DLD1 (cell line): ENCODE measurements around the gene NLRP10.
"Not testable (repeated sequence)": the region's sequence is repeated elsewhere in the genome, so short reads cannot be mapped to it uniquely, and the experiment has no call there.

Experiments used
- in situ Hi-C: cut with HindIII; loops from 2 replicates; pipeline ENCODE4 v1.10.0; 2017; ENCODE audit warnings: low sequenced_read_pairs

The NLRP10 gene, protein sequence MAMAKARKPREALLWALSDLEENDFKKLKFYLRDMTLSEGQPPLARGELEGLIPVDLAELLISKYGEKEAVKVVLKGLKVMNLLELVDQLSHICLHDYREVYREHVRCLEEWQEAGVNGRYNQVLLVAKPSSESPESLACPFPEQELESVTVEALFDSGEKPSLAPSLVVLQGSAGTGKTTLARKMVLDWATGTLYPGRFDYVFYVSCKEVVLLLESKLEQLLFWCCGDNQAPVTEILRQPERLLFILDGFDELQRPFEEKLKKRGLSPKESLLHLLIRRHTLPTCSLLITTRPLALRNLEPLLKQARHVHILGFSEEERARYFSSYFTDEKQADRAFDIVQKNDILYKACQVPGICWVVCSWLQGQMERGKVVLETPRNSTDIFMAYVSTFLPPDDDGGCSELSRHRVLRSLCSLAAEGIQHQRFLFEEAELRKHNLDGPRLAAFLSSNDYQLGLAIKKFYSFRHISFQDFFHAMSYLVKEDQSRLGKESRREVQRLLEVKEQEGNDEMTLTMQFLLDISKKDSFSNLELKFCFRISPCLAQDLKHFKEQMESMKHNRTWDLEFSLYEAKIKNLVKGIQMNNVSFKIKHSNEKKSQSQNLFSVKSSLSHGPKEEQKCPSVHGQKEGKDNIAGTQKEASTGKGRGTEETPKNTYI

DNA sequence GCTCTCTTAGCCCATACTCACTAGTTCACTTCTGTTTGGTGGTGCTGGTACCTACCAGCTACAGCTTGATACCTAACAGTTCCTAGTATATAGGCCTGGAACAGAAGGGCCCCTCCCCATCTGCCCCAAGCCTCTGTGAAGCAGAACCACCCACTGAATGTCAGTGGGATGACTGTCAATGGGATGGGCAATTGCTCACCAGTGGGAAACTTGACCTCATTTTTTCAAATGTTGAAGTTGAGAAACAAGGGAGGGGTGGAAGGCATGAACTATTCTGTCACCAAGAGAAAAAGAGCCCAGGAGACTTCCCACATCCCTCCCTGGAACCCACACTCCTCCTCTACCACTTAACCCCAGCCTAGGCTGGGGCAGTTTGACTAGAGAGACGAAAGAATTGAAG lies at the start of gene NLRP10:
NLRP10 (minus strand) TSS at position 62 of the 400 bp plus-strand sequence. CDS start 1,952 bp downstream, outside the sequence.
- in situ Hi-C loops = no loop called here

DNA sequence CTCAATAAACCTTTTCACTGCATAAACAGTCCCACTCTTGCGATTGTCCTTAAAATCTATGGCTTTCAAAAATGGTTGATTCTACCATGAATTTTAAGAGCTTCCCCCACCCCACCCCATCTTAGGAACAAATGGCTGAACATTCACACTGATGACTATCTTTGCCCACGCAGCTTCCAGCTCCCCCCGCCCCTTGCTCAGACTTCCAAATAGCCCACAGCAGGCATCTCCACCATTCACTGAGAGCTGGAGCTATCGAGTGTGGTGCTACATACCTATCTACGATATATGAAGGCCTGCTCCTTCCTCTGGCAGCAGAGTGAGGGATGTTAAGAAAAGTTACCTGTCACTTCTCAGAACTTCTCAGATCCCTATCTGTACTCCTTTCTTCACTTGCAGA lies 48.6 kb upstream of the NLRP10 start:
- in situ Hi-C loops = no loop called here

- in situ Hi-C loops = no loop called here
Measured at GRCh38 chr11:8011981-8012444, 46.8 kb upstream of the NLRP10 start.

DNA sequence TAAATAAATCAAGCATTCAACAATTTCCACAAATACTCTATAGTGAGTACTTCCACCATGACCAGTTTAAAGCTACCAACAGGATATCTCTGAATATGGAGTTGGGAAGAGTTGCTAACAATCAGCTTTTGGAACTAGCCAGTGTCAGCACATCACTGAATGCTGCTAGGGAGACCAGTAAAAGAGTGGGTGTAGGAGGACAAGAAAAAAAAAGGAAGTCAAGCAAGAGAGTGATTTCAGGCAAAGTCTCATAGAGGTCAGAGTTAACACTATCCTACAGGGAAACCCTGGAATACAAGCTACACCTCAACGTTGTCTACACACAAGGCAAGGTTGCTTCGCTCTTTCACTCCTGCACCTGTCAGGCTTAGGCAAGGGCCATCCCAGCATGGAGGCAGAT lies 46.1 kb upstream of the NLRP10 start:
- in situ Hi-C loops = no loop called here

DNA sequence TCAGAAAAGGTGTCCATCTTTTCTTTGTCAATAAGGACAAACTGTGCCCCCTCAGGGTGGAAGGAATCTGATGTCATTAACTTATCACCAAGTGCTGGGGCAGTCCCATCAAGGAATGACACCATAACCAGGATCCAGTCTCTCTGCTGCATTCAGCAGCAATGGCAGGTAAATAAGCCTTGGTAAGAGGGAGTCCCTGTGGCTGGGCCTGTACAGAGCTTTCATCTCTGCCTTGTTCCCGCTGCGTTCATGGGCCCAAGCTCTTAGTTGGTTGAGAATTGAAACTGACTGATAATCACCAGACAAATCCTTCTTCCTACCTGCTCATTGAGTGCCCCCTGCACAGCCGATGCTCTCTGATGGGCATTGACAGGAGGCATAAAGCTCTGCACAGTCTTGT lies 44.6 kb upstream of the NLRP10 start:
- in situ Hi-C loops = loop anchor here (10.0 kb wide), 1 partner anchor 95 kb away; no protein-coding TSS in a partner anchor

- in situ Hi-C loops = loop anchor here (10.0 kb wide), 1 partner anchor 97 kb away; no protein-coding TSS in a partner anchor
Measured at GRCh38 chr11:8008212-8008611, 43.0 kb upstream of the NLRP10 start.

DNA sequence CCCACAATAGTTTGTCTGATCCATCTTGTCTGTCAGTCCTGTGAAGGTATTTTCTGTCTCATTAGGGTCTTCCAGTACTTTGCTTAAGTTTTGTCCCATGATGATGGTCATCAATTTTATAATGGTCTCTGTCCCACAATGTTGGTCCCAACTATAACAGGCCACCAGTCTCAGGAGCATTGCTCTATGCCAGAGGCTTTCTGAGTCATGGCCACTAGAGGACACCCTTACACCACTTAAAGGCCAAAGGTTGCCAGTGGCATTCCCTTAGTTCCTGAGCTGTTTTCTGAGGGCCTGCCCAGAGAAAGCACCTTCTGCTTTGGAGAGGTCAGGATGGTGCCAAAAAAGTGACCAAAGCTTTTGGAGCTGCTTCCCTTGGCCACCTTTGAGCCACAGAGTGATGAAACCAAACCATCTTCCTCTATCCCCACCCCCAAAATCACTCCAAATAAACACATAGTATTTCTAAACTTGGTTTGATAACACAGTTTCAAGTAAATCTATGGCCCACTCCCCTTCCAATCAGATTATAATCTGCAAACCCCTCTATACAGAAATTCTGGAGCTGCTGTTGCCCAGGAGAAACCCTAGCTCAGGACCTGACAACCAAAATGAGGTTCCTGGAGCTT lies 41.2 kb upstream of the NLRP10 start:
- in situ Hi-C loops = loop anchor here (10.0 kb wide), 1 partner anchor 98 kb away; no protein-coding TSS in a partner anchor

DNA sequence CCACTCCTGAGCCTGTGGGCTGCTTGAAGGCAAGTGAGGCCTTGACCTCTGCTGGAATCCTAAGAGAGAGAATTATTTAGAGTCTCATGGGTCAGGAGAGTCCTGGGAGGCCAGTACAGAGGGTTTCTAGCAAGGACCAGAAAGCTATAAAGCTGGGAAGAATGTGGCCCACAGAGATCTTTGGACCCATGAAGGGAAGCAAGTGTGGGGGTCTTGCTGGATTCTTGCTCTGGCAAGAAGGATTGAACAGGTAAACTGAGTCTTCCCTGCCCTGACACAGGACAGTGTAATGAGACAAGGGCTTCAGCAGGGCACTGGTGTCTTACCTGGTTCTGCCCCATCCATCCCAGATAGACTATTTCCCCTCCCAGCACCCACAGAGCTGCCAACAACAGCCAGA lies 40.3 kb upstream of the NLRP10 start:
- in situ Hi-C loops = loop anchor here (10.0 kb wide), 1 partner anchor 99 kb away; no protein-coding TSS in a partner anchor

DNA sequence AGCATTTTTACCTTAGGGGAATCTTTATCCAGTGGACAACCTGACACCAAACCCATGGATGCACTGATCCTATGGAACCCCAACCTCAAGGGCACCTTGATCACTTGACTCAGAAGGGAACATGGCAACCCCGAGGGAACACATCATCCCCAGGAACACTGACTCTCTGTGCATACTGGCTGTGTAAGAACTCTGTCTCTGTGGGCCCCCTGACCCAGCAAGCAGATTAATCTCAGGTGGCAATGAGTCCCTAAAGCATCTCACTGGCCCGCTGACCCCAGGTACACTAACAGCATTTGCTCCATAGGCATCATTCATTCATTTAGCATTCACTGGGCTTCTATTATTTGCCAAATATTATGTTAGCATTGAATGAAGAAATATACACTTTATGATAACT lies 38.8 kb upstream of the NLRP10 start:
- in situ Hi-C loops = loop anchor here (10.0 kb wide), 1 partner anchor 101 kb away; no protein-coding TSS in a partner anchor

DNA sequence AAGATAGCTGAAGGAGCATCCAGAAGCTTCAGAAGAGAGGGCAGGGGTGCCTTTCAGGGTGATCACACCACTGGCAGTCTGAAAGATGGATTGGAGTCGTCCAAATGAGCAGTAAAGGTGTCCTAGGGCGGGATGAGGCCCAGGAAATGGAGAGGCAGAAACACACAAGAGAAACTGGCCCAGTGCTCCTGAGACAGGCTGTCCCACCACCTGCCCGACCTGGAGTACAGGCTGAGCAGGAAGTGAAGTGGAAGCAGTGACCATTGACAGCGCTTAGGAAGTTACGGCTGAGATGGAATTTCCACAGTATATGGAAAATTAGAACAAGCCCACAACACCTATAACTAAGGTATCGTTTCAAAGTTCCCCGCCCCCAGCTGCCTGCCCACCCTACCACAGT lies 37.9 kb upstream of the NLRP10 start:
- in situ Hi-C loops = loop anchor here (10.0 kb wide), 1 partner anchor 102 kb away; no protein-coding TSS in a partner anchor

DNA sequence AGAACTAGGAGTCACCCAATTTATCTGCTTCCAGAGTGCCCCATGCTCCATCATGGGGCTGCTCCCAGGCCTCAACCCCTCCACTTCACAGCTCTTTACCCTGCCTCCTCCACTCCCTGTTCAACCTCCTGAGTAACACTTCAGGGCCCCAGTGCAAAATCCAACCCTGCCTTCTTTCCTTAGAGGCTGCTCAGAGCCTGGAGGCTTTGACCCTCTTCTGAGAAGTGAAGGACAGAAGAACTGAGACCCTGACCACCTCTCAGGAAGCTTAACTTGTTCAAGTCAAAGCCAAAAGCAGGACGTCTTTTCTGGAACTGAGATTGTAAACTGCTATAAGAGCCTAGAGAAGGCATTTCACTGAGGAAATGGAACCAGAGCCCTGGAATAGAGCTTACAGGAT lies 37.4 kb upstream of the NLRP10 start:
- in situ Hi-C loops = loop anchor here (10.0 kb wide), 1 partner anchor 102 kb away; no protein-coding TSS in a partner anchor

DNA sequence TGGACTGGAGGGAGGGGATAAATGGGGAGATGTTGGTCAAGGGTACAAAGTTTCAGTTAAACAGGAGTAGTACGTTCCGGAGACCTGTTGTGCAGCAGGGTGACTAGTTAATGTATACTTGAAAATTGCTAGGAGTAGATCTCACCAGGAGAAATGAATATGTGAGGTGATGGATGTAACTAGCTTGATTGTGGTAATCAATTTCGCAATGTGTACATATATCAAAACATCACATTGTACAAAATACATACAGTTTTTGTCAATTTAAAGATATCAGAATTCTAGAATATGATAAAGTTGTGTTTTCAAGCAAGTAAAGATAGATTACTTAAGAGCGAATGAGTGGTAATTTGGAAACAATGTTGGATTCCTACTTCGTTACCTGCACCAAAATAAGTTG lies 35.1 kb upstream of the NLRP10 start:
- in situ Hi-C loops = loop anchor here (10.0 kb wide), 1 partner anchor 104 kb away; no protein-coding TSS in a partner anchor

- in situ Hi-C loops = loop anchor here (10.0 kb wide), 1 partner anchor 105 kb away; no protein-coding TSS in a partner anchor
Measured at GRCh38 chr11:7999795-8000194, 34.5 kb upstream of the NLRP10 start.

DNA sequence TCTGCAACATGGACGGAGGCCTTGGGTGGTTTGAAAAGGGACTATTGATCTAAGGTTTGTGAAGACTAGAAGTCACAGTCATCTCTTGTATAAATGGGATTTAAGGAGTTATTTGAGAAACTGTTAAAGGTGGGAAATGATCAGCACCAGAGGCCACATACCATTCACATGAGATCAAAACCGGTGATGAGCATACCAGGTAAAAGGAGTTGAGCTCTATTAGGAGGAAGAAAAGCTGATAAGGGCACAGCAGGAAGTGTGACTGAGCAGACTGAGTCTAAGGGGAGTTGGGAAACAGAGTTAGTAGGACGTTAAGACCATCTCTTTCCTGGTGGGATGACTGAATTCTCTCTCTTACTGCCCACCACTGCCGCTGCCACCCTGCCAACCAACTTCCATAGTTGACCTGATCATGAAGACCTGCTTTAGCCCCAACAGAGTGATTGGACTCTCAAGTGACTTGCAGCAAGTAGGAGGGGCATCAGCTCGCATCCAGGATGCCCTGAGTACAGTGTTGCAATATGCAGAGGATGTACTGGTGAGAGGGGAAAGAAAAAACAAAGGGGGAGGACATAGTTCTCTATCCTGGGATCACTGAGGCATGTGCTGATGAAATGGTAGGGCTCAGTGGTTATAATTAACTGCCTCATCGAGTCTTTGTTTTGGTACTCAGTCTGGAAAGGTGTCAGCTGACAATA lies 29.5 kb upstream of the NLRP10 start:
- in situ Hi-C loops = no loop called here

GRCh38 chr11:7987560-7987883 lies 22.3 kb upstream of the NLRP10 start:
- in situ Hi-C loops = not testable (repeated sequence)

DNA sequence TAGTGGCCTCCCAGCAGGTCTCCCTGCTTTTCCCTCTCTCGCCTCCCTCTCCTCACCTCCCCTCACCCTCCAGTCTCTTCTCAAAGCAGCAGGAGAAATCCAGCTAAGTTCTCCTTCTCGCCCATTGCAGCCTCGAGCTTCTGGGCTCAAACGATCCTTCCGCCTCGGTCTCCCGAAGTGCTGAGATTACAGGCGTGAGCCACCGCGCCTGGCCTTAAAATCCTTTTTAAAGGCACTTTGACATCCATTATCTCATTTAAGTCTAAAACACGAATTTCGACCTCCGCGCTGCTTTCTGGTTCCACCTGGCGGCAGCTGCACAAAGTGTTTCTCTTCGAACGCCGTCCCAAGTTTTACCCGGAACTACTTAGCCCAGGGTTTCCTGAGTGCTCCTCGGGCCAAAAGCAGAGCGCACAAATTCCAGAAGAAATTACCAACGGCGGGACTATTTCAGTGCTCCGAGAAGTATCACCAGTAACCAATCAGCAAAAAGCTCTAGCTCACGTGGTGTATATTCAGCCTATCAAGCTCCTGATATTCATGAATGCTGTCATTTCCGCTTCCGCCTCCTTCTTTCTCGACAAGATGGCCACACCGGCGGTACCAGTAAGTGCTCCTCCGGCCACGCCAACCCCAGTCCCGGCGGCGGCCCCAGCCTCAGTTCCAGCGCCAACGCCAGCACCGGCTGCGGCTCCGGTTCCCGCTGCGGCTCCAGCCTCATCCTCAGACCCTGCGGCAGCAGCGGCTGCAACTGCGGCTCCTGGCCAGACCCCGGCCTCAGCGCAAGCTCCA lies 21.7 kb upstream of the NLRP10 start, which contains the start of gene EIF3F:
EIF3F (plus strand) TSS at position 570 of the 792 bp plus-strand sequence; CDS start at position 586, 16 bp downstream.
- in situ Hi-C loops = no loop called here

GRCh38 chr11:7983832-7984590 lies 18.8 kb upstream of the NLRP10 start:
- in situ Hi-C loops = no loop called here

DNA sequence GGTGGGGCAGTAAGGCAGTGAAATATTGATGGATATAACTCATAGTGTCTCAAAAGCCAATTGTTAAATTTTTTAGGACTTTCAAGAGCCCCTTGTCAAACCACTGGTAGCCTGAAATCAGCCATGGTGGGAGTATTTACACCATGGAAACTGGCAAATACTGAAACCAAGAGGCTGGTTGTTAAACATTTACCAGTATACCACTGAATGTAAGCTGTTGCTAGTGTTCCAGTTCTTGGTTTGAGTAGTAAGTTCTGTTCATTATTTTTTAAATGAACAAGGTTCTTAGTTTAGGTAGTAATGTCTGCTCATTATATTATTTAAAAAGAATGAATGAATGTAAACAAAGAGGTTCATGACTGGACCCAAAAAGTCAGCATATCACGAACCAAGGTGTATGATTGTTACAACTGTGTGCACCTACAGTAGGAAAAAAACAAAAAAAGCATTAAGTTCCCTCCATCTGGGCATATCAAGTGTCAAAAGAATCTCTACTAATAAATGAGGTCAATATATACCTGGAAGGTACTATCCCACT lies 17.4 kb upstream of the NLRP10 start:
- in situ Hi-C loops = no loop called here
